ENCODE measurements around the gene KLHDC9.

Gene KLHDC9

DNA sequence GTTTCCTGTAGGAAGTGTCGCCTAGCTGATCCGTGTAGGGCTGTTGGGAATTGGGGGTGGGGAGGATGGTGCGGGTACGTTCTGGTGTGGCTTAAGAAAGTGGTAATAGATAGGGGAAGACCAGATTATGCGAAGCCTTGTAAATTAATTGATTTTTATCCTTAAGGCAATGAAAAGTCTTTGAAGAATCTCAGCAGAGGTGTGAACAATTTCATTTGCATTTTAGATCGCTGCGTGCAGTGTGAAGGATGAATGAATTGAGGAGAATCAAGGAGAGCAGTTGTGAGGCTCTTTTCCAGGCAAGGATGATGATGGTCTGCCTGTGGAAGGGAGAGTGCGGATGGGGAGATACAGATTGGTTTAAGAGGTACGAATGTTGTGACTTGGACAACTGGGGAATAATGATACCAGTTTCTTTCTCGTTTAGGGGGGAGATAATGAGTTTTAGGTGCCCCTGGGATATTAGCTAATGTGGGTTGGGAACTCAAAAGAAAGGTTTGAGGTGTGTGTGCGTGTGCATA is 35.1 kb downstream of the KLHDC9 start:
- no peak for DNase-seq

DNA sequence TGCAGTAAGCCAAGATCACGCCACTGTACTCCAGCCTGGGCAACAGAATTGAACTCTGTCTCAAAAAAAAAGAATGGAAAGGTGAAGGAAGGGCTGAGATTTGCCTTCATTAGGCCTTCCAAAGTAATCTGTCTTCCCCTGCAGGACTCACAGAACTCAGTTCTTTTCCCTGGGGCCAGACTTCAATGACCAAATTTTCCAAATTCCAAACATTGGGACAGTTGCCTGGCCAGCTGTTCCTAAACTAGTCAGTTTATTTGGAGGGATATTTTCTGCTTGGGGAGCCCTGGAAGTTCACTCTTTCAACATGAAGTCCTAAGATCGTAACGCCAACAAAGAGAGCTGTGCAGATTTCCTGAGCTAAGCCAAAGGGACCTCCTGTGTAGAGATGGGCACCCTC is 39.7 kb downstream of the KLHDC9 start:
- DNase-seq = no peak

DNA sequence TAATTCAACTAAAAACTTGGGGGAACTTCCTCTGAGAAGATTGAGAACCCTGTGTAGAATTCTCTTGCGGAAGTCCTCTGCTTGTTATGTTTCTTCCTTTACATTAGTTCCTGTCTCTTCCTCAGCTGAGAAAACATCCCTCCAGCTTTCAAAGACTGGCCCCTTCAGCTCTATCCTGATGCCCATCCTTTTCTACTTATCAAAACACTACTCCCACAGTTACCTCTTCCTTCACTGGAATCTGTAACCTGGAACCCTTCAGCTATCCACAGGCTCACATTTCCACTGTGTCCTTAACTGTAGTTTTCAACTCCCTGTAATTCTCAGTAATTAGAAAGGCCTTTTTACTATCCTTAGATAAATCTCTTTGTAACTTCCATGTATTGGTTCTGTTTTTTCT is 40.3 kb downstream of the KLHDC9 start:
- no peak for DNase-seq

DNA sequence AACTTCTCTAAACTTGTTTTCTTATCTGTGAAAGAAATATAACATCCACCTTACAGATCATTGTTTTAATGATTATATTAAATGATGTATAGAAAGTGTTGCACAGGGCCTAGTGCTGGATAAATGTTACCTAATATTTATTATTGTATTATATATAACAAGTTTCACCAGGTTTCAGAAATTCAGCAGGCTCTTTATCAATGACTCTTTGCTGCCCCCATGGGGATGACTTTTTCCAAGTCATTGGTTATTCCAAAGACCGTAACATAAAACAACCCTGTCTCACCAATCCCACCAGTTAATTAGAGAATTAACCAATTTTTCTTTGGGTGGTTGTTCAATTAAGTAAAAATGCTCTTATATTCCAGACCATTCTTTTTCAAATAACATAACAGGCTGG is 41.6 kb downstream of the KLHDC9 start:
- peak; percentile 37 for DNase-seq

DNA sequence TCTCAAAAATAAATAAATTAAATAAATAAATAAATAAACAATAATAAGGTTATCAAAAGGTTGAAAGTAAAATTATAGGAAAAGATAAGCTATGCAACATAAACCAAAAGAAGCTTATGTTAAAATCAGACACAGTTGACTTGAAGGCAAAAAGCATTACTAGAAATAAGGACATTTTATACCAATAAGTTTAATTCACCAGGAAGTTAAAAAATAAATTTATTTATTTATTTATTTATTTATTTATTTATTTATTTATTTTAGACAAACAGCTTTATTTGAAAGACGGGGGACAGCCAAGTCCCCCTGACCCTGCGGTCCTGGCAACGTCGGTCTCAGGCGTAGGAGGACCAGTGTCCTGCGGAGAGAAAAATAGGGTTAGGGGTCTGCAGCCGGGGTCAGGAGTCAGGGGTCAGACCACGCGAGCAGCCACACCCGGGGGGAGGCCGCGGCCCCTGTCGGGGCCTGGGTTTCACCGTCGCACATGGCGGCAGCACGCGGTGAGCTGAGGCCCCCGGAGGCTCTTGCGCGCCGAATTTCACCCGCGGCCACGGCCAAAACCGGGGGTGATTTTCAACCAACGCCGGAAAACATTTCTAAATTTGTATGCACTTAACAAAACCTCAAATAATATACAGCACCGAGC is 42.7 kb downstream of the KLHDC9 start:
- no peak for DNase-seq

DNA sequence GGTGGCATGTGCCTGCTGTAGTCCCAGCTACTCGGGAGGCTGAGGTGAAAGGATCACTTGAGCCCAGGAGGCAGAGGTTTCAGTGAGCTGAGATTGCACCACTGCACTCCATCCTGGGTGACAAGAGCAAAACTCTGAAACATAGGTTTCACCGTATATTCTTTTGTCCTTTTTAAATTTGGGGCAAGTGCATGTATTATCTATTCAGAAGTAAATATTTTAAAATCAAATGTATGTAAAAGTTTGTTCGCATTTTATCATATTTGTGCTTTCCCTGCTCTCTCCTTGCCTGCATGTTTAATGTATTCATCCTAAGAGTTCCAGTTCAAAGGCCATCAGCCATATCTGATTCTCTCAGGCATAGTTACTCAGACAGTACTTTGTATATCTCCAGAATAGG is 47.7 kb downstream of the KLHDC9 start:
- no peak for DNase-seq
